PFSK-1 (cell line): ENCODE results near the gene IGSF1.

Experiments used
- POLR2AphosphoS5 ChIP-seq: IDR thresholded peaks from 2 replicates; pipeline ENCODE4 v1.6.1; 2012; ENCODE audit warnings: low read depth, mild to moderate bottlenecking, control low read depth, low read length, moderate library complexity
- SIN3A ChIP-seq: IDR thresholded peaks from 2 replicates; pipeline ENCODE4 v1.6.1; 2012; ENCODE audit warnings: mild to moderate bottlenecking, low read length, moderate library complexity, borderline replicate concordance; ENCODE audit not compliant: insufficient read depth
- TAF1 ChIP-seq: IDR thresholded peaks from 2 replicates; pipeline ENCODE4 v1.6.1; 2012; ENCODE audit warnings: low read length, control low read depth, borderline replicate concordance; ENCODE audit not compliant: insufficient read depth
- TF ChIP-seq, protein P1 (sequence below), 2 experiments: IDR thresholded peaks; 2 replicates each; pipeline versions ENCODE4 v1.6.1 to v1.8.0; 2011 to 2012; ENCODE audit warnings: low read depth in 2 of 2, low read length in 2 of 2, control low read depth in 1 of 2, inconsistent platforms in 1 of 2, mild to moderate bottlenecking in 1 of 2, moderate library complexity in 1 of 2; ENCODE audit not compliant: insufficient read depth in 1 of 2

GRCh38 chrX:131298036-131298435, 8.9 kb upstream of the IGSF1 start:
- TF ChIP-seq, protein P1, sequence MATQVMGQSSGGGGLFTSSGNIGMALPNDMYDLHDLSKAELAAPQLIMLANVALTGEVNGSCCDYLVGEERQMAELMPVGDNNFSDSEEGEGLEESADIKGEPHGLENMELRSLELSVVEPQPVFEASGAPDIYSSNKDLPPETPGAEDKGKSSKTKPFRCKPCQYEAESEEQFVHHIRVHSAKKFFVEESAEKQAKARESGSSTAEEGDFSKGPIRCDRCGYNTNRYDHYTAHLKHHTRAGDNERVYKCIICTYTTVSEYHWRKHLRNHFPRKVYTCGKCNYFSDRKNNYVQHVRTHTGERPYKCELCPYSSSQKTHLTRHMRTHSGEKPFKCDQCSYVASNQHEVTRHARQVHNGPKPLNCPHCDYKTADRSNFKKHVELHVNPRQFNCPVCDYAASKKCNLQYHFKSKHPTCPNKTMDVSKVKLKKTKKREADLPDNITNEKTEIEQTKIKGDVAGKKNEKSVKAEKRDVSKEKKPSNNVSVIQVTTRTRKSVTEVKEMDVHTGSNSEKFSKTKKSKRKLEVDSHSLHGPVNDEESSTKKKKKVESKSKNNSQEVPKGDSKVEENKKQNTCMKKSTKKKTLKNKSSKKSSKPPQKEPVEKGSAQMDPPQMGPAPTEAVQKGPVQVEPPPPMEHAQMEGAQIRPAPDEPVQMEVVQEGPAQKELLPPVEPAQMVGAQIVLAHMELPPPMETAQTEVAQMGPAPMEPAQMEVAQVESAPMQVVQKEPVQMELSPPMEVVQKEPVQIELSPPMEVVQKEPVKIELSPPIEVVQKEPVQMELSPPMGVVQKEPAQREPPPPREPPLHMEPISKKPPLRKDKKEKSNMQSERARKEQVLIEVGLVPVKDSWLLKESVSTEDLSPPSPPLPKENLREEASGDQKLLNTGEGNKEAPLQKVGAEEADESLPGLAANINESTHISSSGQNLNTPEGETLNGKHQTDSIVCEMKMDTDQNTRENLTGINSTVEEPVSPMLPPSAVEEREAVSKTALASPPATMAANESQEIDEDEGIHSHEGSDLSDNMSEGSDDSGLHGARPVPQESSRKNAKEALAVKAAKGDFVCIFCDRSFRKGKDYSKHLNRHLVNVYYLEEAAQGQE (IDR thresholded peaks at IDR 0.05; ENCODE audit: insufficient read depth in 1 of 2, low read depth in 2 of 2, low read length in 2 of 2) = no peak
- no peak for TF ChIP-seq SIN3A
- TF ChIP-seq POLR2AphosphoS5 = no peak
- no peak for TF ChIP-seq TAF1
